GM21528 (cell line): ENCODE measurements around the gene CTU2.

ENCODE experiments used
- ATAC-seq: cut with Tn5 transposase; IDR thresholded peaks from one replicate; pipeline ENCODE4 v1.9.1; 2021; ENCODE audit warnings: mild to moderate bottlenecking, moderate library complexity; ENCODE audit not compliant: unreplicated experiment, low FRiP score

Gene CTU2

DNA sequence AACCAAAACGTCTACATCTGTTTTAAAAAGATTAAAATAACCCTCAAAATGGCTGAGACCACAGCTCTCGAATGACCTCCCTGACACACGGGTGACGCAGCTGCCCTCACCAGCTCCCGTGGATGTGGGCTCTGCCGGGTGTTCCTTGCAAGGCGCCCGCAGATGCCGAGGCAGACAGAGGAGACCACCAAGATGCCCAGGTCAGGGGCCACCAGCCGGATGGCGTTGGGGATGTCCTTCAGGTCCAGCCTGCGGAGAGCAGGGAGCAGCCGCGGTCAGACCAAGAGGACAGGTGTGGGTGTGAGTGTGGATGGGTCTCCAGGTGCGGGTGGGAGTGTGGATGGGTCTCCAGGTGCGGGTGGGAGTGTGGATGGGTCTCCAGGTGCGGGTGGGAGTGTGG, 35.1 kb downstream of the CTU2 start:
- ATAC-seq, result no peak

DNA sequence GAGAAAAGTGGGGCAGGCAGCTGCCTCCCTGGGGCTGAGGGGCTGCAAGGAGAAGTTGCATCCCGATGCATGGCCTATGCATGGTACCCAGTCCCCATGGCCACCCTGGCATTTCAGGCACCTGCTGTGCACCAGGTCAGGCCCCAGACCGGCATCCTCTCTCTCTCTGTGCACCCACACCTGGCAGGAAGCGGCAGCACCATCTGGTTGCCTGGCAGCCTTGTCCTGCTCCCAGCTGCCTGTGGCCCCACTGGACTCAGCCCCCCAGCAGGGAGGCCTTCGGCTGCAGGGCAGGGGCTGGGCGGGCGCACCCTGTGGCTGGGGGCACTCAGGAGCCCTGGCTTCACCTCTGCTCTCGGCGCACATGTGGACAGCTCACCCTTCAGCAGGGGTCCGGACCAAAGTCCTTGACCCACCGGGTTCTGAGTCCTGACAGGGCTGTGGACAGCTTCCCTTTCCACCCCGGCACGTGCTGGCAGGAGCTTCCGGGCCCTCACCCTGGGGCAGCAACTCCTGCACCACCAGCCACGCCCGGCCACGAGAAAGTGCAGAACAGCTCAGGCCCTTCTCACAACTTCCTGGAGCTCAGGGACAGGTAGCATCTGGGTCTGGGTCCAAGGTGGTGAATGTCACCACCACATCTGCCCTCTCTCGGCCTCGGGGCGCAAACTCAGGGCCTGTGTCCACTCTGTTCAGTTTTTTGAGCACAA, 36.7 kb downstream of the CTU2 start:
- no peak for ATAC-seq

DNA sequence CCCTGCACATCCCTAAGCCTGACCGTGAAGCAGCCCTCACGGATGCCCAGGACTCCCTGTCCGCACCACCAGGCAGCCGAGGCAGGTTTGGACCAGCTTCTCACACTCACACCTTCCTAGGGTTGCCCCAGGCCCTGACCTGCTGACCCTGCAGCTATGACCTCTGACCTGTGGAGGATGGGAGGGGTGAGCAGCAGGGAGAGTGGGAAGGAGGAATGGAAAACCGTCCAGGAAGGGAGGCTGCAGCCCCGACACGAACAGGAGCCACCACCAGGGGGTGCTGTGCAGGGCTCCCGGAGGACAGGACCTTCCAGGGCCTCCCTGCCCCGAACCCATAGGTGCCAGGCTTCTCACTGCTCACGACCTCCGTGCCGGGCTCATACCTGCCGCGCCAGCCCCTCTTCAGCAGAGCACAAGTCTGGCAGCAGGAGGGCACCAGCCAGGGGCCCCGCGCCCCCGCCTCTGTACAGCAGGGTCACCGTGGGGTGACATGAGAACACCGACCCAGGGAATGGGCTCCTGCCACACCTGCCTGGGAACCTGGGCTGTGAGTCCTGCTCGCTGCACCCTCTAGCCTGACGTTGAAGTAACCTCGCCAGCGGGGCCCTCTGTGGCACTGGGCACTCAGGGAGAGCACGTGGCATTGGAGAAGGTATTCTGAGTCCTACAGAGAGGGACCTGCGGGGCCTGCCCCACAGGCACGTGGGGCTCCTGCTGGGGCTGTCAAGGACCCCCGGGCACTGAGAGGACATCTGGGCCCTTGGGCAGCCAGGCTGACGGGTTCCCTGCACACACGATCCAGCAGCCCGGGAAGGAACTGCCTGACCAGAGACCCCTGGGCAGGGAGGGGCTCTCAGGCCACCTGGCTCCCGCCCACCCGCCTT, 37.6 kb downstream of the CTU2 start:
- ATAC-seq, result no peak

DNA sequence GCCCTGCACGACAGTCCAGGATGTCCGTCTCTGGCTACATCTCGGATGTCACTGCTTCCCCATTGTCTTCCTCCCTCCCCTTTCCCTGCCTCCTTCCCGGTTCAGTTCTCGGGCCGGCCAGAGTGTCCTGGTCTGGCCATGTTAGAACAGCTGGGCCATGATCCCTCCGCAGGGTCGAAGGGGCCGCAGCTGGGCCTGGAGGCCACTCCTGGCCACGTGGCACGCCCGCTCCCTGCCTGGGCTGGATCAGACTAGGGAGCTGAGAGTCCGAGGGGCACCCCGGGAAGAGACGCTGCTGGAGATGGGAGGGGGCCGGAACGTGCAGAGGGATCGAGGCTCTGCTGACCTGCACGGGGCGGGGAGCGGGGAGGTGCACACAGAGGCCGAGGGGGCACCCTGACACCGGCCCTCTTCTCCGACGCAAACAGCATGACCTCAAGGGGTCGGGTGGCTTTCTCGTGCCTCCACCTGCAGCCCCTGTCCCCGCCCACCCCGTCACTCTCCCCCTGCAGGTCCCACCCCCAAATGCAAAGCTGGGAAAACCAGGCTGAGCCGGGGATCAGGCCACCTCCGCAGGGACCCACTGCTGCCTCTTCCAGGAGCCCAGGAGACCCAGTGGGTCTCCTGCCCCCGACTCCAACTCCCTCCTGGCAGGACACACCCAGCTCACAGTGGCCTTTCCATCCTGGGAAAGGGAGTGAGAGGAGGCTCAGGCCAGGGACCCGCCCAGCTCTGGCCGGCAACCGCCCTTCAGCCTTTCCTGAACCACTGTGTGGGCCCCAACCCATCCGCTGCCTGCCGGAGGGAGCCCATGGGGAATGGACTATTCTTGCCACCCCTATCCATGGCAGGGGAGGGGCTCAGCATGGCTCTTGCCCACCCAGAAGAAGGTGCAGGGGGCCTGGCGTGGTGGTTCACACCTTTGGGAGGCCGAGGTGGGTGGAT, 38.5 kb downstream of the CTU2 start:
- ATAC-seq, result no peak

DNA sequence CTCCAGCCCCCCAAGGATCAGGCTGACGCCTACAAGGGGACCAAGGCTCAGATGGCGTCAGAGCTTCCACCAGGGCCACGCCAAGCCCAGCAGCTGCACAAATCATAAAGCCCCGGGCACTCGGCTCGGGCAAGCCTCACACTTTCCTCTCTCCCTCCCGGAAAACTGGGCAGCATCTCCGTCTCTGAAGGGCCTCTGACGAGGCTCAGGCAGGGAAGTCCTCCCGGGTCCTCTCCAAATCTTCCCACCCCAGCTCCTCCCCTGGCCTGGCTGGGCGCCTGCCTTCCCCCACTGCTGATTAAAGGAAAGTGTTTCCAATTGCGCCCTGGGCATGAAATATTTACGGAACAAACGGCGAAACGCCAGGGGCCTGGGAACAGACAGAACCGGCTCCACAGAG, 40.2 kb downstream of the CTU2 start:
- ATAC-seq, result no peak

DNA sequence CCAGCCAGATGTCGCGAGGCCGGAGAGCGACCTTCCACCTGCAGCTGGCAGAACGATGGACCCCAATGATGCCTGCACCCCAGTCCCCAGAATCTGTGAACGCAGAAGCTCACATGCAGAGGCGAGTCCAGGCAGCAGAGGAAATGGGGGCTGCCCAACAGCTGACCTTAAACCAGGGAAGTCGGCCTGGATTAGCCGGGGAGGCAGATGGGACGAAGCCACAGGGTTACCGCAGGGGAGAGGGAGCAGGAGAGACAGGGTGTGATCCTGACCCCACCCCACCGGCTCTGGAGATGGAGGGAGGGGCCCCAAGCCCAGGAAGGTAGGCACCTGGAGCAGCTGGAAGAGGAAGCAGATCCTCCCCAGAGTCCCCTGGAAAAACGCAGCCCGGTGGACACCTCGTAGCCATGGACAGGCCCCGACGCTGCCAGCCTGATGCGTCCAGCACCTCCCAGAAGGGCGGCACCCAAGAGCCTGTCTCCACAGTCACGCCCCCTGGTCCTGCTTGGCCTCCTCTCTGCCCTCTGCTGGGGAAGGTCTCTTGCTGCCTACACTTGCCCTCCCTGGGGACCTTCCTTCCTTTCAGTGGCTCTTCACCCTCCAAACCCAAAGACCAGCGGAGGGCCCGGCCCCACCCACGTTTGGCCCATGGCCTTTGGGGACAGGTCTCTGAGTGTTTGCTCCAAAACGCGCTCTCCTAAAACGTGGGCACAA, 41.4 kb downstream of the CTU2 start:
- ATAC-seq, result no peak

DNA sequence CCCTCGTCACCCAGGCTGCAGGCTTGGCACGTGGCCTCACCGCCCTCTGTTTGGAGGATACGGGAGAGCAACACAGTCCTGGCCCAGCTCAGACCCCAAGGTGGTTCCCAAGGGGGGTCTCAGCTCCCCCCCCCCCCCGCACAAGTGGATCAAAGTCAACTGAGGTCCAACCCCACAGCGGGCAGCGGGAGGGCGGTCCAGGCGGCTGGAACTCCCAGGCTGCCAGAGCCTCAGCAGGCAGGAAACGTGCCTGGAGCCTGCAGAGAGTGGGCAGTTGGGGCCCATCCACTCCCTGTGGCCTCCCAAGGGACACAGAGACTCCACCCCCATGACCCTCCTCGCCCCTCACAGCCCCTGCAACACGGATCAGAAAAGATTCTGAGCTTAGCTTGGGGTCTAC, 42.1 kb downstream of the CTU2 start:
- ATAC-seq, result no peak

DNA sequence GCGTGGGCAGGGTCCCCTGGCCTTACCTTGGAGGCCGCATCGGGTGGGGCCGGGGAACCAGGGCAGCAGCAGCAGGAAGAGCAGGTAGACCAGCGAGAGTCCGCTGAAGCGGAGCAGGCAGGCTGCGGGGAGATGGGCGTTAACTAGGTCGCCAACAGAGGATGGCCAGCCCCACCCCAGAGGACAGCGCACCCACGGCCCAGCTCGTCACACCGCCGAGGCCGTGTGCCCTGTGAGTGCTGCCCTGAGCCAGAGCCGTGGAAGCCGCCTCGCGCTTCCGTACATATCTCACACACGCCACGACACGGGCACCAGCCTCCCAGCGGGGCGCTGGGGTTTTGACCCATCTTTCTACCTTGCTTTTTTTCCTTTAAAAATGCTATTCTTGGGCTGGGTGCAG, 43.1 kb downstream of the CTU2 start:
- no peak for ATAC-seq

DNA sequence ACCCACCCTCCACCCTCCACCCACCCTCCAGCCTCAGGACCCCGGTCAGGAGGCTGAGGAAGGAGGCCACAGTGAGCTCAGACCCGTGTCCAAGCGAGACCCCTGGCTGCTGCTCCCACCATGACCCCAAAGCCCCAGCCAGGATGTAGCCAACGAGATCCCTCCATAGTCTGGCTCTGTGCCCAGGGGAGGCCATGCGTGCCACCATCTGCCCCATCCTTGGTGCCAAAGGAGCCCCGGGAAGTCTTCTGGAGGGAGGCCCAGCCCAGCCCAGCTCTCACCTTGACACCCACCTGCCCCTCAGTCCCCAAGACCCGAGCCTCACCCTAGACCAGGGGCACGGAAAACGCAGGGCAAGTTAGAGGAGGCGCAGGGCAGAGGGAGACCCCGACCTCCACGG, 44.6 kb downstream of the CTU2 start:
- ATAC-seq, result no peak

DNA sequence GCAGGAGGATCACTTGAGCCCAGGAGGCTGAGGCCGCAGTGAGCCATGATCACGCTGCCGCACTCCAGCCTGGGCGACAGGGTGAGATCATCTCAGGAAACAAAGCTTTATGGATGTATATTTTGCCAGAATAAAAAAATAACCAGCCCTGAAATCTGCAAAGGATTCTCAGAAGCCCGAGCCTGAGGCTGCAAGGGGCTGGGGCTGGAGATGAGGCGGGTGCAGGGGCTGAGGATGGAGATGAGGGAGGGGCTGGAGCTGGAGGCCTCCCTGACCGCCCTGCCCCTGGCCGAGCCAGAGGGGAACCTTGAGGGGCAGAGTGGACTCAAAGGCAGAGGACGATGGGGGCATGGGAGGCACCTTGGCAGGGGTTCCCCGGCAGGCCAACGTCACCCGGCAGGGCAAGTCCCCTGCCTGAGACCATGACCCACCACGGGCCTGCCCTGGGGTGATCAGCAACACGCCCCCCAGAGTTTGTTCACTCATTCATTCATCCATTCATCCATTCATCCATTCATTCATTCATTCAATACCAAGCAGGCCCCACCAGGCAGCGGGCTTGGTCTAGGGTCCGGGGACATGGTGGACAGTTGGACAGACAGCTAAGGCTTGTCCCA, 46.2 kb downstream of the CTU2 start:
- ATAC-seq, result no peak

DNA sequence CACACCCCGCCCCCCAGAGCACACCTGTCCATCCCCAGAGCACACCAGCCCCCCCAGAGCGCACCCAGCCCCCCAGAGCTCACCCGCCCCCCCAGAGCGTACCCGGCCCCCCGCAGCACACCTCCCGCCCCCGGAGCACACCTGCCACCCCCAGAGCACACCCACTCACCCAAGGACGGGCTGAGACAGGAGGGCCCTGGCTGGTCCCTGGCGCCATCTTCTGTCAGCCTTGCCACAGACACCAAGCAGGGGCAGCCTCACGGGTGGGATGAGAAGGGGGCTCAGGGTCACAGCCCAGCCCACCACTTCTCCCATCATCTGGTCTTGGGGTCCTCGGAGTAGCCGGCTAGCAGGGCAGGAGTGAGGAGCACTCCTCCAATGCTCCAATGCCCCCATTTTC, 46.9 kb downstream of the CTU2 start:
- no peak for ATAC-seq

DNA sequence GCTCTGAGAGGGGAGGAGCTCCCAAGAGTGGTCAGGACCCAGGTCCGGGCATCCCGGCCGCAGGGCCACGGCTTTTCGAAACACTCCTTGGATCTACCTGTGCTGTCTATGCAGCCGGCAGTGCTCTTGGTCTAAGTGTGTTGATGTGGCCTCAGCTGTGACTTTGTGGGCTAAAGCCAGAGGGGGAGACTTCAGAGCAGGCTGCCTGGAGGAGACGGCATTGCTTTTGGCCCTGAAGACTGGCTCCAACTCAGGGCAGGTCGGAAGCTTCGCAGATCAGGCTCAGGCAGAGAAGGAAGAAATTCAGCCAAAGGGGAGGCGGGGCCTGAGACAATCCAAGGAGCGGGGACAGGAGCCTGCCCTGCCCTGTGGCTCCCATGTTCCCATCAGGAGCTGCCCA, 47.3 kb downstream of the CTU2 start:
- ATAC-seq, result no peak

DNA sequence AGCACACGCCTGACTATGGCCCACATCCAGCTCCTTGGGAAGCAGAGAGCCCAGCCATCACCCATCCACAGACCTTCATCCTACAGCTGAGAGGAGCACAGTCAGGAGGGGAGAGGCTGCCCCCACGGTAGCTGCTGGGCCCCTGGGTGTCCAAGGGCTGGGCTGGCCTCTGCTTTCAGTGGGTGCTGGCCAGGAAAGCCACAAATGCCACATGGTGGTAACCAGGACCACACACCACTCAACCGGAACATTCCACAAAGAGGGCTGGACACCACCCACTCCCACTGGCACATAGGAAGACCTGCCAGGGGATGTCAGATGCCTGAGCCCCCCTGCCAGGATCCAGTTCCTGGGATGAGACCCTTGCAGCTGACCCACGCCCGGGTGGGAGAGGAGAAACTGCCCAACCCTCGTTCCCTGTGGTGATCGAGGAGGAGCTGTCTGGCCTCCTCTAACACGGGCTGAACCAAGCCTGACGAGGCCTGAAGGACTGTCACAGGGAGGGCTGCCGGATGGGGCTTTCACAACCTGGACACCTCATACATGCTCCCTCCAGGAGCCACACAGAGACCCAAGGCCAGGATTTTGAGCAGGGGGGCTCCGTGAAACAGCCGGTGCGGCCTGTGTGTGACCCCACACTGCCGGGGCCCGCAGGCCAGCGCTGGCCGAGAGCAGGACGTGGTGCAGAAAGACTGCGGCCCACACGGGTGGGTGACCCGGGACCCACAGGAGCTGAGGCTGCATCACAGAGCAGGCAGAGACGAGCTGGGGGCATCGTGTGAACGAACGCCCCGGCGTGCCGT, 48.0 kb downstream of the CTU2 start:
- ATAC-seq, result no peak

DNA sequence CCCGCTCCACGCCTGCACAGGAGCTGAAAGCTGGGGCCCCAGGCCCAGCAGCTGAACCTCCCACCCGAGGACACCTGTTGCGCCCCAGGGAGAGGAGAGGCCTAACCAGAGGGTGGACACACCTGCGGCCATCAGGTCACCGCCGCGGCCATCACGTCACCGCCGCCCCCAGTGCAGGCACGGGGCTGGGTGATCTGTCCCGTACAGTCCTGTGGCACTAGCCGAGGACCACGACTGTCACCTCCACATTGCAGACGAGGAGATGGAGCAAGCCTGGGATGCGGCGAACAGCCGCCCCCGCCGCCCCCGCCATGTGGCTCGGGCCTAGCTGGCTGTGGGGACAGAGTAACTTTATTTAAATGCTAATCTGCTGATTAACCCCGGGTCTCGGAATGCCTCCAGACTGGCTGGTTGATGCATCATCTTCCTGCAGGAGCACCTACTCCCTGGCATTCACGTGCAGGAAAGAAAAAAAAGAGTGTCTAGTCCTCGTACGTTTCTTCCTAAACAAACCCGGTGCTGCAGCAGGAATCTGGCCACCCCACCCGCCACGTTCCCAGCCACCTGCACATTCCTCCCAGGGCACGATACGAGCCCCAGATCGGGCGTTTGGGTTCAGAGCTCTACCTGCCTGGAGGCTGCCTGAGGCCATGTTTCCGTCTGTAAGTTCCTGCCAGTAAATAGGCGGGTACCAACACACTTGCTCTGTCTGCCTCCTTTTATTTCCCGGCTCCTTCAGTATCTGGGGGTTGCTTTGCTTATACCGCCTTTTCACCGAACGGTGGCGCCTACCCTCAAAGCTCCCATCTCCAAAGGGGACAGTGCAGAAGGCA, 48.8 kb downstream of the CTU2 start:
- ATAC-seq, result no peak

DNA sequence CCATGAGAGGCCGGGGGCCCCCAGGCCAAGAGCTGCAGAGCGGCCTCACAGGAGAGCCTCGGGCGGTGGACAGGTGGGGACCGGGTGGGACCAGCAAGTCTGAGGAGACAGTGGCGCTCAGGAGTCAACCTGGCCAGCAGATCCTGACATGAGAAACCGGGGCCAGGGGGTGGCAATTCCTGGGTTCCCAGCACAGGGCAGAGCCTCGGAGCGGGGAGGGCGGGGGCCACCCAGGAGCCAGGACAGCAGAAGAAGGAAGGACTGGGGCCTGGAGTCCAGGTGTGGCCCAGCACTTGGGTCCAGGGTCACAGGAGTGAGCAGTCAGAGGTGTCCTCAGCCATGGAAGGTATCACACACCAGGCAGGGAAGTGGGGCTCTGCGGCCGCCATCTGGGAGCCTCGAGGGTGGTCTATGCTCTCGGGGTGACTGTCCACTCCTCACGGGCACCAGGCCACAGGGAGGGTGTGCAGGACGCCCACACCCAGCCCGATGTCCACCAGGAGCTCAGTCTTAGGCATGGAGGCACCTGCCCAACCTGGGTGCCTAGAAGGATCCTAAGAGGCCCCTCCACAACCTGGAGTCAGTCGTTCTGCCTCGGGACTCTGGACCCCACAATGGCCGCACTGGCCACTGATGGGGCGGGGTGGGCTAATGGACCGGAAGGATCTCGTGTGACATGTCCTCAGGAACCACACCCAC, 49.6 kb downstream of the CTU2 start:
- ATAC-seq, result no peak

DNA sequence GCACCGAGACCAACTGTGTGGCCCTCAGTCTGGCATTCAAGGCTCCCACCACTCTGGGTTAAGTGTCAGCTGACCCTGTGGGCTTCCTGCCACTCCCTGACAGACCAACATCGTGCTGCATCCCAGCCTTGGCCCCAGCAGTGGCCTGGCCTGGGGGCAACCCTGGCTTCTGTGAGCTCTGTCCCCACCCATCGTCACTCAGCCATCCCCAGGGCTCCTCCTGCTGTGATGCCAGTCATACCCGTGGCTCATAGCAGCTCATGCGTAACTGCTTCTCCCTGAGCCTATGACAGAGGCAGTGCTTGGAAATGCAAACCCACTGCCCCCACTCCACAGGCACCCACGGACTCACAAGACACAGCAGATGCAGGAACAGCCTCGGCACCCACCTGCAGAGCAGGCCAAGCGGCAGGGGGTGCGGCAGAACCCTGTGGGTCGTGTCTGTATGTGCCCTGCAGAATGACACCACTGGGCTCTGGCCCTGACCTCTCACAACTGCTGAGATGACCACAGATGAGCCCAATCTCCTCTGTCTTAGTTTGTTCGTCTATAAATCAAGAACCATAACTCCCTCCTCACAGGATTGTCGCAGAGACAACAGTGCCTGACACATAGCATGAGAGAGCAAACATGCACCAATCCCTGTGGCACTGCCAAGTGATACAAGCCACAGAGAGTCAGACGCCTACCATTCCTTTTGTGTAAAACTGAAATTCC, 52.1 kb downstream of the CTU2 start:
- no peak for ATAC-seq

DNA sequence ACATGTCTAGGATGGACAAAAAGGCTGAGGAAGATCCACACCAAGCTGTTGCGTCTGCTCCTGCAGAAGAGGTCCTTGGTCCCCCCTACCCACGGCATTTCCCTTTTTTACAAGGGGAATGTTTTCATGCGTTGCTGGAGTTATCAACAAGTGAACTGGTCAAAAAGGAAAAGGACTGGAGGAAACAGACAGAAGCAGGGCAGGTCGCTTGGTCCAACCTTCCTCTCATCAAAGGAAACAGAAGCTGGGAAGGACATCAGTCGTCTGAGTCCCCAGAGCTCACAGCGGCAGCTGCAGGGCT, 52.6 kb downstream of the CTU2 start:
- no peak for ATAC-seq
